Measurements from ENCODE around the gene DBNDD1.

The DBNDD1 gene

DNA sequence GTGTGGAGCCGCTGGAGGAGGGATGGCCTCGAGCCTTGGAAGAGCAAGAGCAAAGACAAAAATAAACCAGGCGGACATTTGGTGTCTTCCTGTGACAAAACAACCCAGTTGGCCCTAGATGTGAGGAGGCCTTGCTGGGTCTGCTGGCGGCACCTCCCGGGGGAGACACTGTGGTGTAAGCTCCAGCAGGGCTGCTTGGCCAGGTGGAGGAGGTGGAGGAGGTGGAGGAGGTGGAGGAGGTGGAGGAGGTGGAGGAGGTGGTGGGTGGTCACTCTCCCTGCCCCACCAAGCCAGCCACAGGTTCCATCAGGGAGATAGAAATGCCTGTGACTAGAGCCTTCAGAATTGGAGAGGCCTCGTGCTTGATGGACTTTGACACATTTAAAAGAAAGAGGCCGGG lies 32.1 kb downstream of the DBNDD1 start:
- H3K4me3 ChIP-seq (ENCODE audit: low read depth, low read length): no peak overlapping the region
- TF ChIP-seq, protein P1, sequence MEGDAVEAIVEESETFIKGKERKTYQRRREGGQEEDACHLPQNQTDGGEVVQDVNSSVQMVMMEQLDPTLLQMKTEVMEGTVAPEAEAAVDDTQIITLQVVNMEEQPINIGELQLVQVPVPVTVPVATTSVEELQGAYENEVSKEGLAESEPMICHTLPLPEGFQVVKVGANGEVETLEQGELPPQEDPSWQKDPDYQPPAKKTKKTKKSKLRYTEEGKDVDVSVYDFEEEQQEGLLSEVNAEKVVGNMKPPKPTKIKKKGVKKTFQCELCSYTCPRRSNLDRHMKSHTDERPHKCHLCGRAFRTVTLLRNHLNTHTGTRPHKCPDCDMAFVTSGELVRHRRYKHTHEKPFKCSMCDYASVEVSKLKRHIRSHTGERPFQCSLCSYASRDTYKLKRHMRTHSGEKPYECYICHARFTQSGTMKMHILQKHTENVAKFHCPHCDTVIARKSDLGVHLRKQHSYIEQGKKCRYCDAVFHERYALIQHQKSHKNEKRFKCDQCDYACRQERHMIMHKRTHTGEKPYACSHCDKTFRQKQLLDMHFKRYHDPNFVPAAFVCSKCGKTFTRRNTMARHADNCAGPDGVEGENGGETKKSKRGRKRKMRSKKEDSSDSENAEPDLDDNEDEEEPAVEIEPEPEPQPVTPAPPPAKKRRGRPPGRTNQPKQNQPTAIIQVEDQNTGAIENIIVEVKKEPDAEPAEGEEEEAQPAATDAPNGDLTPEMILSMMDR (IDR thresholded peaks at IDR 0.05; ENCODE audit: control insufficient read depth, extremely low read depth, insufficient read depth): no peak
- no peak for DNase-seq (ENCODE audit: low read depth)

DNA sequence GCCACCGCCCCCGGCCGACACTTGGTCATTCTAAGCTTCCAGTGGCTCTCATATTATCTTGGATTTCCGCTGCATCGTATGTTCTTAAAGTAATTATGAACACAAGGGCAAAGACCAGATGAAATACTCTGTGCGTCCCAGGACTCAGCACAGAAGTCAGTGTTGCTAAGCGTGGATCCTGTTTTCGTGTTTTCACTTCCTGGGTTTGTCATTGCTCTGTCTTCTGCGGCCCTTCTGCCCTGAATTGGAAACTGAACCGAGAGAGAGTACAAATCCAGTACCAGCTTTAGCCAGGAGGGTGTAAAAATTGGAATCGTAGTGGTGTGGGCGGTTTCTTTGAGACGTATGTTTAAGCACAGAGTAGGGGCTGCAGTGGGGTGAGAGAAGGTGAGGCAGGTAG lies 32.7 kb downstream of the DBNDD1 start:
- TF ChIP-seq, protein P1 (IDR thresholded peaks at IDR 0.05; ENCODE audit: control insufficient read depth, extremely low read depth, insufficient read depth): no peak
- no peak for DNase-seq (ENCODE audit: low read depth)
- no peak overlapping the region for H3K4me3 ChIP-seq (ENCODE audit: low read depth, low read length)

DNA sequence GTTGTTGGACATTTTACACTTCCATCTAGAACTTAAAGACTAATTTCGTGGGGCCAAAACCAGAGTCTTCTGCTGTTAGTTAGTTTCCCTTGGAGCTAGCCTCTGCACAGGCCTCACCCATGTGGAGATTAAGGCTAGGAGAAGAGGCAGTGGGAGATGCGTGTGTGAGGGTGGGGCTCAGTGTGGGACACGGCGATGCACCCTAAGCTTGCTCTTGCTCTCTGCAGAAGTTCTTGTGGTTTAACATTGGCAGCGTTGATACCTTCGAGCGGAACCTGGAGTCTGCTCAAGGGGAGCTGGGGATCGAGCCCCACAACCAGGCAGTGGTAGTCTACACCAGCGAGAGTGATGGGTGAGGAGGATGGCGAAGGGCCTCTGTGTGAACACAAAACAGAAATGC lies 34.0 kb downstream of the DBNDD1 start:
- TF ChIP-seq, protein P1 (IDR thresholded peaks at IDR 0.05; ENCODE audit: control insufficient read depth, extremely low read depth, insufficient read depth): no peak
- DNase-seq (ENCODE audit: low read depth): no peak
- no peak overlapping the region for H3K4me3 ChIP-seq (ENCODE audit: low read depth, low read length)

DNA sequence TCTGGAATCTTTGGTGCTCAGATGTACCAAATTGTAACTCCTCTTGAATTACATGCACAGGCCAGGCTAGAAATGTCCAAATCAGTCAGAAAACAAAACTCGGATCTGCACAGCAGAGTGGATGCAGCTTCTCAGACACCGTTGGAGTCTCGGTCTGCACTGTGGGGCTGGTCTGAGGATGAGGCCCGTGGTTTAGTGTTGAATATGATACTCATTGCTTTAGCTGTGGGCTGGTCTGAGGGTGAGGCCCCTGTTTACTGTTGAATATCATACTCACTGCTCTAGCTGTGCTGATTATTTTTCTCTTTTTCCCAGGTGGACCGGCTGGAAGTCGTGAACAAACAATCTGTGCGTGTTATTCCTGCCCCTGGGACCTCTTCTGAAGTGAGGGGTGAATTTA lies 35.0 kb downstream of the DBNDD1 start:
- no peak overlapping the region for H3K4me3 ChIP-seq (ENCODE audit: low read depth, low read length)
- TF ChIP-seq, protein P1 (IDR thresholded peaks at IDR 0.05; ENCODE audit: control insufficient read depth, extremely low read depth, insufficient read depth): no peak
- DNase-seq (ENCODE audit: low read depth): no peak

DNA sequence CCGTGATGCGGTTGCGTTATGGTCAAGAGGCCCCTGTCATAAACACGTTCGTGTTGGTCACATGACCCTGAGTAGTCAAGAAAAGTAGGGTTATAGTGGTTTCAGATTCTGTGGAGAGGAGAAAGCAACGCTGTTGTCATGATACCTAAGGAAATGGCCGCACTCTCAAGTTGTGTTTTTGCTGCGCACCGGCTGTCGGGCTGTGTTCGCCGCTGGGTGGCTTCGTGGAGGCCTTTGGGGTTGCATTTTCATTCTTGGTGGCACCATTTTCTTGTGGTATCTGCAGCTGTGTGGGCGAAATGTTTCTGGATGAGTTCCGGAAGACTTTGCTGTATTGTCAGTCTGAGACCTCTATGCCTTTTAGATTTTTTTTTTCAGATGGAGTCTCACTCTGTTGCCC lies 35.7 kb downstream of the DBNDD1 start:
- DNase-seq (ENCODE audit: low read depth): no peak
- TF ChIP-seq, protein P1 (IDR thresholded peaks at IDR 0.05; ENCODE audit: control insufficient read depth, extremely low read depth, insufficient read depth): no peak
- no peak overlapping the region for H3K4me3 ChIP-seq (ENCODE audit: low read depth, low read length)

DNA sequence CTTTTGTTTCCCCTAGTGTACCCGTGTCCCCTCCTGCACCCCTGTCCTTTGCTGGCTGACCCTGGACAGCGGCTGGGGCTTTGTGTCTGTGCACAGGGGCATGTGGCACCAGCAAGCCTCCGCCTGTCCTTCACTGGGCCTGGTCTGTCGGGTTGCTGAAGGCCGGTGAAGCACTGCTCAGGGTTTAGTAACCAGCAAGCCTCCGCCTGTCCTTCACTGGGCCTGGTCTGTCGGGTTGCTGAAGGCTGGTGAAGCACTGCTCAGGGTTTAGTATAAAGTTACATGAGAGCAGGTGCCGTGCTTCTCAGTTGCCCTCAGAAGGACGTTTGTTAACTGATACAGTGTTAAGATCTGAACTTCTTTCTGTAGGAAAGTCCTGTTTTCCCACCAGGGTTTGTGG lies 36.9 kb downstream of the DBNDD1 start:
- no peak for DNase-seq (ENCODE audit: low read depth)
- TF ChIP-seq, protein P1 (IDR thresholded peaks at IDR 0.05; ENCODE audit: control insufficient read depth, extremely low read depth, insufficient read depth): no peak
- no peak overlapping the region for H3K4me3 ChIP-seq (ENCODE audit: low read depth, low read length)

DNA sequence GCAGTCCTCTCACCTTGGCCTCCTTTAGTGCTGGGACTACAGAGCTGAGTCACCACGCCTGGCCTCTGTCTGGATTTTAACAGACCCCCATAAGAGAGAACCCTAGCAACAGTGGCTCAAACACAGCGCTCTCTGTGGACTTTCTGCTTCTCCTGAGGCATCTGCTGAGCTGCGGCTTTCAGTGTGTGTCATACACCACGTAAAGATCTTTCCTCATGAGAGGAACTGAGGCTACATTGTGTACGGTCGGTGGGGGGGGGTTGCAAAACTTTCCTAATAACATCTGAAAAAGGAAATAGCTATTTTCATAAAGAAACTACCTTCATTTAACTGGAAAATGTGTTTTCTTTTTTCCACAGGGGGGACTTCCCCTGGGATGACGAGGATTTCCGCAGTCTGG lies 37.8 kb downstream of the DBNDD1 start:
- TF ChIP-seq, protein P1 (IDR thresholded peaks at IDR 0.05; ENCODE audit: control insufficient read depth, extremely low read depth, insufficient read depth): no peak
- DNase-seq (ENCODE audit: low read depth): no peak
- H3K4me3 ChIP-seq (ENCODE audit: low read depth, low read length): no peak overlapping the region

All from LNCaP clone FGC (cell line).